Breast epithelium (tissue), 3 donors: ENCODE measurements around the gene MBD3L5.

Experiments
- POLR2A ChIP-seq: fragments of 450-650 bp; IDR thresholded peaks from one replicate; pipeline ENCODE4 v1.6.1; 2016; ENCODE audit warnings: antibody characterized with exemption, mild to moderate bottlenecking, moderate library complexity
- TF ChIP-seq, protein P1 (sequence below), 3 donors: fragments of 450-650 bp; IDR thresholded peaks; one replicate each; pipeline ENCODE4 v1.5.1; 2016 to 2017; ENCODE audit warnings: antibody characterized with exemption in 3 of 3, mild to moderate bottlenecking in 3 of 3, moderate library complexity in 3 of 3

DNA sequence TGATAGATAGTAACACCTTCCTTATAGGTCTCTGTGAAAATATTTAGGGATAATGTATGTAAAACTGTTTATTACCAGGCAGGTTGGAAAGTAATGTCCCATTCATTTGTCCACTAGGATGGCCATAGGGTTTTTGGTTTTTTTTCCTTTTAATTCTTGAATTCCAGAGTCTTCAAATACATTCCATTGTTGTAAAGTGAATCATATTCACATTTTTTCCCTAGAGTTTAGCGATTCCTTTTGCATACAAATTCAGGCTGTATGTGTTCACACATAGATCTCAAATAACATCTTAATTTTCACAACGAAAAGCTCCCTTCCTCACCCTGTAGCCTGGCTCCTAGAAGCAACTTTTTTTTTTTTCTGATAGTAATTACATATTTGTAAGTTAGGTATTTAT is 37.3 kb downstream of the MBD3L5 start:
- TF ChIP-seq, protein P1, sequence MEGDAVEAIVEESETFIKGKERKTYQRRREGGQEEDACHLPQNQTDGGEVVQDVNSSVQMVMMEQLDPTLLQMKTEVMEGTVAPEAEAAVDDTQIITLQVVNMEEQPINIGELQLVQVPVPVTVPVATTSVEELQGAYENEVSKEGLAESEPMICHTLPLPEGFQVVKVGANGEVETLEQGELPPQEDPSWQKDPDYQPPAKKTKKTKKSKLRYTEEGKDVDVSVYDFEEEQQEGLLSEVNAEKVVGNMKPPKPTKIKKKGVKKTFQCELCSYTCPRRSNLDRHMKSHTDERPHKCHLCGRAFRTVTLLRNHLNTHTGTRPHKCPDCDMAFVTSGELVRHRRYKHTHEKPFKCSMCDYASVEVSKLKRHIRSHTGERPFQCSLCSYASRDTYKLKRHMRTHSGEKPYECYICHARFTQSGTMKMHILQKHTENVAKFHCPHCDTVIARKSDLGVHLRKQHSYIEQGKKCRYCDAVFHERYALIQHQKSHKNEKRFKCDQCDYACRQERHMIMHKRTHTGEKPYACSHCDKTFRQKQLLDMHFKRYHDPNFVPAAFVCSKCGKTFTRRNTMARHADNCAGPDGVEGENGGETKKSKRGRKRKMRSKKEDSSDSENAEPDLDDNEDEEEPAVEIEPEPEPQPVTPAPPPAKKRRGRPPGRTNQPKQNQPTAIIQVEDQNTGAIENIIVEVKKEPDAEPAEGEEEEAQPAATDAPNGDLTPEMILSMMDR (IDR thresholded peaks at IDR 0.05) = no peak
- no peak for TF ChIP-seq POLR2A
